SK-N-SH (cell line): ENCODE measurements around the gene CPED1. TPM values are rescaled to one million over a fixed set of nuclear protein-coding genes. Genes with fewer than 3 reads are reported as not detected.

Experiments
- CTCF ChIA-PET: fragments of 300-600, 350-600 bp; formaldehyde crosslinking; extraction: SDS; loops from one replicate; lab custom pipeline; 2021; lab: Yijun Ruan, JAX
- POLR2A ChIA-PET: fragments of 350-600 bp; sonication (Branson Sonifier 250); formaldehyde crosslinking; extraction: SDS; loops from one replicate; lab custom pipeline; 2020; ENCODE audit warnings: antibody characterized with exemption, inconsistent platforms; lab: Yijun Ruan, JAX
- DNase-seq: peaks from one replicate; pipeline ENCODE4 v3.0.0; 2012
- H2AFZ ChIP-seq: fragments of 200-600 bp; sonication (generic); 2 replicates; pipeline ENCODE4 v1.8.1; 2016; ENCODE audit warnings: antibody characterized with exemption, mild to moderate bottlenecking, low read depth
- H3F3A ChIP-seq: fragments of 200-600 bp; sonication (generic); replicated peaks from 2 replicates; pipeline ENCODE3; 2016; ENCODE audit warnings: antibody characterized with exemption, mild to moderate bottlenecking; ENCODE audit not compliant: insufficient read depth
- H3K27ac ChIP-seq, 2 experiments: fragments of 200-500 bp in 1 of 2; fragments of 200-600 bp in 1 of 2; sonication (Bioruptor generic) in 1 of 2; sonication (generic), shearing (Covaris generic) in 1 of 2; 2 replicates each; pipeline versions ENCODE4 v1.5.1 to v1.6.1; 2014 to 2016; ENCODE audit warnings: low read depth in 2 of 2, inconsistent platforms in 1 of 2, low read length in 1 of 2, mild to moderate bottlenecking in 1 of 2, mixed read lengths in 1 of 2
- H3K27me3 ChIP-seq: fragments of 200-600 bp; sonication (generic), shearing (Covaris generic); 2 replicates; pipeline ENCODE4 v1.6.1; 2016; ENCODE audit warnings: mixed run types; ENCODE audit not compliant: insufficient read depth
- H3K36me3 ChIP-seq, 2 experiments: fragments of 200-500 bp in 1 of 2; fragments of 200-600 bp in 1 of 2; sonication (Bioruptor generic) in 1 of 2; sonication (generic) in 1 of 2; replicated peaks in 1 of 2; 2 replicates each; pipeline versions ENCODE3 to v1.5.1; 2014 to 2016; ENCODE audit warnings: low read length in 1 of 2, mild to moderate bottlenecking in 1 of 2; ENCODE audit not compliant: insufficient read depth in 2 of 2, control insufficient read depth in 1 of 2
- H3K4me1 ChIP-seq, 2 experiments: fragments of 200-500 bp in 1 of 2; fragments of 200-600 bp in 1 of 2; sonication (Bioruptor generic) in 1 of 2; sonication (generic), shearing (Covaris generic) in 1 of 2; 2 replicates each; pipeline versions ENCODE4 v1.5.1 to v1.6.1; 2014 to 2016; ENCODE audit warnings: low read depth in 1 of 2, low read length in 1 of 2, mixed run types in 1 of 2; ENCODE audit not compliant: insufficient read depth in 2 of 2, control insufficient read depth in 1 of 2
- H3K4me2 ChIP-seq: fragments of 200-600 bp; sonication (generic), shearing (Covaris generic); 2 replicates; pipeline ENCODE4 v1.6.1; 2017; ENCODE audit warnings: mixed run types
- H3K4me3 ChIP-seq, 2 experiments: fragments of 200-500 bp in 1 of 2; fragments of 200-600 bp in 1 of 2; sonication (Bioruptor generic) in 1 of 2; sonication (generic), shearing (Covaris generic) in 1 of 2; 2 replicates each; pipeline versions ENCODE4 v1.5.1 to v1.8.1; 2014 to 2016; ENCODE audit warnings: low read depth in 2 of 2, inconsistent platforms in 1 of 2, low read length in 1 of 2, mild to moderate bottlenecking in 1 of 2, mixed read lengths in 1 of 2, moderate library complexity in 1 of 2
- H3K79me2 ChIP-seq: fragments of 200-600 bp; sonication (generic); 2 replicates; pipeline ENCODE4 v1.8.1; 2017; ENCODE audit warnings: mild to moderate bottlenecking; ENCODE audit not compliant: insufficient read depth
- H3K9ac ChIP-seq: fragments of 200-600 bp; sonication (generic); 2 replicates; pipeline ENCODE4 v1.6.1; 2017; ENCODE audit warnings: mixed run types
- H3K9me2 ChIP-seq: fragments of 200-600 bp; sonication (generic); 2 replicates; pipeline ENCODE4 v1.6.1; 2017; ENCODE audit warnings: mixed run types
- H3K9me3 ChIP-seq: fragments of 200-600 bp; sonication (generic); 2 replicates; pipeline ENCODE4 v1.6.1; 2017; ENCODE audit warnings: mixed run types, mild to moderate bottlenecking, moderate library complexity
- H4K20me1 ChIP-seq: fragments of 200-600 bp; sonication (generic); 2 replicates; pipeline ENCODE4 v1.6.1; 2017; ENCODE audit warnings: mild to moderate bottlenecking, mixed run types; ENCODE audit not compliant: insufficient read depth
- ELF1 ChIP-seq: IDR thresholded peaks from 2 replicates; pipeline ENCODE4 v1.4.0; 2012
- GATA2 ChIP-seq: sonication (generic); formaldehyde crosslinking; IDR thresholded peaks from 2 replicates; pipeline ENCODE4 v1.5.0; 2020; ENCODE audit warnings: mild to moderate bottlenecking, missing genetic modification reagents
- MXI1 ChIP-seq: IDR thresholded peaks from 2 replicates; pipeline ENCODE4 v1.6.1; 2012; ENCODE audit warnings: mild to moderate bottlenecking, low read depth, low read length, improper control_type of control experiment
- NFIC ChIP-seq: IDR thresholded peaks from 2 replicates; pipeline ENCODE4 v1.4.0; 2012; ENCODE audit warnings: borderline replicate concordance
- NRF1 ChIP-seq: IDR thresholded peaks from 2 replicates; pipeline ENCODE4 v1.6.1; 2012; ENCODE audit warnings: low read depth, mild to moderate bottlenecking, low read length
- RAD21 ChIP-seq: IDR thresholded peaks from 2 replicates; pipeline ENCODE4 v1.6.1; 2012; ENCODE audit warnings: mild to moderate bottlenecking, low read length
- TAF1 ChIP-seq: IDR thresholded peaks from 2 replicates; pipeline ENCODE4 v1.6.1; 2012; ENCODE audit warnings: low read depth, mild to moderate bottlenecking, low read length, moderate library complexity, borderline replicate concordance
- TCF12 ChIP-seq: IDR thresholded peaks from 2 replicates; pipeline ENCODE4 v1.4.0; 2012
- ZBTB33 ChIP-seq: IDR thresholded peaks from 2 replicates; pipeline ENCODE4 v1.4.0; 2012; ENCODE audit warnings: low read depth, borderline replicate concordance
- WGBS: methylation state at CpG from one replicate; pipeline ENCODE4 v1.1.6; 2017; ENCODE audit warnings: low lambda C conversion rate; 5-methylcytosine and 5-hydroxymethylcytosine counted together
- polyA plus RNA-seq, 3 experiments: library from polyadenylated mRNA; depleted of rRNA; stranded (reverse); fragments of >200 nt; gene quantifications; 2 replicates each; pipeline ENCODE4 v1.2.3, GENCODE V29; 2012
- TF ChIP-seq, protein P1 (sequence below): IDR thresholded peaks from 2 replicates; pipeline ENCODE4; 2012

CPED1 gene
- polyA plus RNA-seq, 1 of the 3 experiments (the other 2 are of a cell fraction) = 4.4 TPM

DNA sequence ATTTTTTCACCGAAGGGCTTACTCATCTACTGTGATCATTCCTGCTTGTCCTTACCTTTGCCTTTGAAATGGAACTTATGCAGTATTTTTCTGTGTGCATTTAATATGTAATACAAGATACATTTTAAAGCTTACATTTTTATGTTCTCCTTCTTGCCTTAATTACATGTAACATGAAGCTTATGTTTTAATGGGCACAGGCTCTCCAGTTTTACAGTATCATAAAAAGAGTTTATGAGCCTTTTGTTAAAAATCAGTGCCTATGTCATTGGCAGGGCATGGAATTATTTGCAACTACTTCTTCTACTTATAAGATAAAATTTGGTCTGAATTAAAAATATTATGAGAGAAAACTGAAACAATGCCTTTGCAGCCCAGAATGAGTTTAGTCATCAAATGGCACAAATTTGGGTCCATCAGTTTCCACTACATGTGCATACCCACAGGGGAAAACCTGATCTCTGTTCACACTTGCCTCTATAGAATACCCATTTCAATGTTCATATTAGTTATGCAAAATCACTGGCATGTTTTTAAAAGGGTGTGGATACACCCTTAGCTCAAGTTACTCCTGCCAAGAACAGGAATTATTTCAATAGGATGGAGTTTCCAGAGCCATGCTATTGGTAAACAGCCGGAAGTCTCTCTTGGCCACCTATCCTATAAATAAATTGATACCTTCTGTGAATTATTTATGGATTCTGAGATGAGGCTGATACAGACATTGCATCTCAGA, 312.3 kb downstream of the CPED1 start:
- POLR2A ChIA-PET = no interaction called here
- DNase-seq = no peak
- Histone ChIP-seq H3K79me2 (no peaks in the 10 kb centered on the region), H3K9me3 (no peaks in the 10 kb centered on the region), H3K36me3 (no peaks in the 10 kb centered on the region), H3K4me3 (no peak overlapping the region), H3K4me1 (peaks cover 0 to 51% of the 10 kb centered on the region in 2 experiments; a peak in 2 of 4 replicates), H2AFZ (no peak overlapping the region)
- TF ChIP-seq TCF12 (no peak), RAD21 (no peak), ELF1 (no peak), TAF1 (no peak), GATA2 (CRISPR knock-in tag) (no peak), NFIC (no peak), ZBTB33 (no peak)
- TF ChIP-seq, protein P1, sequence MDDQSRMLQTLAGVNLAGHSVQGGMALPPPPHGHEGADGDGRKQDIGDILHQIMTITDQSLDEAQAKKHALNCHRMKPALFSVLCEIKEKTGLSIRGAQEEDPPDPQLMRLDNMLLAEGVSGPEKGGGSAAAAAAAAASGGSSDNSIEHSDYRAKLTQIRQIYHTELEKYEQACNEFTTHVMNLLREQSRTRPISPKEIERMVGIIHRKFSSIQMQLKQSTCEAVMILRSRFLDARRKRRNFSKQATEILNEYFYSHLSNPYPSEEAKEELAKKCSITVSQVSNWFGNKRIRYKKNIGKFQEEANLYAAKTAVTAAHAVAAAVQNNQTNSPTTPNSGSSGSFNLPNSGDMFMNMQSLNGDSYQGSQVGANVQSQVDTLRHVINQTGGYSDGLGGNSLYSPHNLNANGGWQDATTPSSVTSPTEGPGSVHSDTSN = no peak
- TF ChIP-seq, all 33 proteins: peak for 0
- no peak overlapping the region for H3K9ac ChIP-seq
- no peaks in the 10 kb centered on the region for H4K20me1 ChIP-seq
- H3K4me2 ChIP-seq = no peak overlapping the region
- peak overlapping the region in 1 of 2 experiments; percentile 2; a peak in 1 of 4 replicates for H3K27ac ChIP-seq
- H3F3A ChIP-seq = no peaks in the 10 kb centered on the region
- 79% methylated on average over 2 of the region's 2 CpGs for WGBS
- no peaks in the 10 kb centered on the region for H3K27me3 ChIP-seq
- H3K9me2 ChIP-seq = no peaks in the 10 kb centered on the region
- CTCF ChIA-PET = interaction anchor here (1.1 to 1.2 kb wide), 3 partner anchors 36 to 173 kb away, joined by 4 read pairs; partner anchors contain the start of gene FAM3C

DNA sequence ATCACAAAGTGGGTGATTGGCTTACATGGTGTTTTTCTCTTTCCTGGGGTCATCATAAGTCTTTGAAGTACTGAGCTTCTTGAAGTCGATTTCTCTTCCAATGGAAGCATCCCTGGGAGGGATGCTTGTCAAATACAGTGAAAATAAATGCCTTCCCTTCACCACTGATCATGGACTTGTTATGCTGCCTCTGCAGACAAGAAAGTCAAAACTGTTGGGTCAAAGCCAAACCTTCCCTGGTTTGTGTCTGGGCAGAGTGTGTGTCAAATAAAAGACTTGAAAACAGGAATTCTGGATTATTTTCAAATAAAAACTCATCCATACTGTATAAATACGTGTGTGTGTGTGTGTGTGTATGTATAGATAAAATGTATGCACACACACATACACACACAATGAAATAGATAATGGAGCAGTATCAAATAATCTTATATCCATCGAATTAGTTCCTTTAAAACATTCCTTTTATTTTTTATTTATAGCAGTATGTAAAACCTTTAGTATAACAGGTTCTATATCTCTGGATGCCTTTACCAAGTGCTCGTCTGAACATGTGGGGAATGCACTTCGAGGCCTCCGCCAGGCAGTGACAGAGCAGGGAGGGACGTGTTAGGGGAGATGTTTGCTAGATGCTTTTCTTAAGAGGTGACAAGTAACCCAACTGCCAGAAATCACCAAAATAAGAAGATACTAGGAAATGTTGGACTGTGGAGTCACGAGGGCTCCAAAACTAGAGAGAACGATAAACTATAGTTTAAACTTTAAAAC, 313.1 kb downstream of the CPED1 start:
- DNase-seq = no peak
- POLR2A ChIA-PET = no interaction called here
- CTCF ChIA-PET = interaction anchor here (1.2 kb wide), 1 partner anchor 94 kb away, joined by 4 read pairs; the partner anchor contains the start of gene FAM3C
- Histone ChIP-seq H4K20me1 (no peaks in the 10 kb centered on the region), H2AFZ (no peak overlapping the region), H3K4me3 (no peak overlapping the region), H3F3A (no peaks in the 10 kb centered on the region), H3K27me3 (no peaks in the 10 kb centered on the region), H3K36me3 (no peaks in the 10 kb centered on the region), H3K9me3 (no peaks in the 10 kb centered on the region), H3K27ac (peak overlapping the region in 1 of 2 experiments; percentile 11; a peak in 1 of 4 replicates), H3K4me1 (peaks cover 0 to 55% of the 10 kb centered on the region in 2 experiments; a peak in 2 of 4 replicates), H3K9ac (no peak overlapping the region), H3K79me2 (no peaks in the 10 kb centered on the region), H3K4me2 (no peak overlapping the region), H3K9me2 (no peaks in the 10 kb centered on the region)
- 66% methylated on average over 9 of the region's 9 CpGs for WGBS
- TF ChIP-seq NRF1 (no peak), MXI1 (no peak)
